ENCODE measurements around the gene CD81.
A peak's percentile ranks its signal among the peaks of the same experiment; 100 is the strongest.
"Not testable (repeated sequence)": the region's sequence is repeated elsewhere in the genome, so short reads cannot be mapped to it uniquely, and the experiment has no call there.

The CD81 gene

DNA sequence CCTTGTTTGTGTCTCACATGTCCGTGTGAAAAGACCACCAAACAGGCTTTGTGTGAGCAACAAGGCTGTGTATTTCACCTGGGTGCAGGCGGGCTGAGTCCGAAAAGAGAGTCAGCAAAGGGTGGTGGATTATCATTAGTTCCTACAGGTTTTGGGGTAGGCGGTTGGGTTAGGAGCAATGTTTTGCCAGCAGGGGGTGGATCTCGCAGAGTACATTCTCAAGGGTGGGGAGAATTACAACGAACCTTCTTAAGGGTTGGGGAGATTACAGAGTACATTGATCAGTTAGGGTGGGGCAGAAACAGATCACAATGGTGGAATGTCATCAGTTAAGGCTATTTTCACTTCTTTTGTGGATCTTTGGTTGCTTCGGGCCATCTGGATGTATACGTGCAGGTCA, 38.4 kb upstream of the CD81 start:
- in situ Hi-C loops (cut with MboI; ENCODE audit: low pct_unique_long_range_greater_than_20kb, low sequenced_read_pairs, unreplicated experiment); DNase-seq (ENCODE audit: low spot score): not testable (repeated sequence)
- TF ChIP-seq CTCF (IDR thresholded peaks at IDR 0.05; ENCODE audit: extremely low read depth, insufficient read depth, missing control alignments) = peak; percentile 11

DNA sequence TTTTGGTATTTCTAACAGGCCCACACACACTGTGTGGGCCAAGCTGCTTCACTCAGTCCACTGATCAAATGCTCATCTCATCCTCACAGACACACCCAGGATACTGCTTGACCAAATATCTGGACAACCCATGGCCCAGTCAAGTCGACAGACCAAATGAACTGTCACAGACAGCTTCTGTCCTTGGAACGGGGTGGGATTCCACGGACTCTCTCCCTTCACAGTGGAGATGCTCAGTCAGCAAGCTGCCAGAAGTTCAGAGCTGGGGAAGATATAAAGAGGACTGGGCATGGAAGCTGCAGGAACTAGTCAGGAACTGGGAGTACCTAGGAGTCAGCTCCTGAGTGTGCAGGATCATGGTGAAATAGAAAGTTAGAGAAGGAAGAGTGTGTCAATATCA, 34.6 kb upstream of the CD81 start:
- no peak for DNase-seq (ENCODE audit: low spot score)
- in situ Hi-C loops (cut with MboI; ENCODE audit: low pct_unique_long_range_greater_than_20kb, low sequenced_read_pairs, unreplicated experiment) = no loop called here
- TF ChIP-seq CTCF (IDR thresholded peaks at IDR 0.05; ENCODE audit: extremely low read depth, insufficient read depth, missing control alignments) = no peak

DNA sequence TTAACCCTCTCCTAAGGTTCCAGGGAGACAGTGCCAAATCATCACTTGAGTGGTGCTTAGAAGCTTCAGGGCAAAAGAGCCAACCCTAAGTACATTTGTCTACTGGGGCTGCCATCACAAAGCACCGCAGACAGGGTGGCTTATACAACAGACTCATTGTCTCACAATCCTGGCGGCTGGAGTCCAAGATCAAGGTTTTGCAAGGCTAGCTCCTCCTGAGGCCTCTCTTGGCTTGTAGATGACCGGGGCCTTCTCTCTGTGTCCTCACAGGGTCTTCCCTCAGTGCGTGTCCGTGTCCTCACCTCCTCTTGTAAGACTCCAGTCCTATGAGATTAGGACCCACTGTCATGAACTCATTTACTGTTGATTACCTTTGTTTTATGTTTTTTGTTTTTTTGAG, 34.1 kb upstream of the CD81 start:
- no peak for DNase-seq (ENCODE audit: low spot score)

DNA sequence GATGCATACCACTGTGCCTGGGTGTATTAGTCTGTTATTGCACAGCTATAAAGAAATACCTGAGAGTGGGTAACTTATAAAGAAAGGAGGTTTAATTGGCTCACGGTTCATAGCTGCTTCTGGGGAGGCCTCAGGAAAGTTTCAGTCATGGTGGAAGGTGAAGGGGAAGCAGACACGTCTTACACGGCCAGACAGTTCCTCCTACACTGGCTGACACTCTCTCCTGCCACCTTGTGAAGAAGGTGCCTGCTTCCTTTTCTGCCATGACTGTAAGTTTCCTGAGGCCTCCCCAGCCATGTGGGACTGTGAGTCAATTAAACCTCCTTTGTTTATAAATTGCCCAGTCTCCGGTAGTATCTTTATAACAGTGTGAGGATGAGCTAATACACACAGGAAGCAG, 33.6 kb upstream of the CD81 start:
- DNase-seq (ENCODE audit: low spot score) = no peak
- in situ Hi-C loops (cut with MboI; ENCODE audit: low pct_unique_long_range_greater_than_20kb, low sequenced_read_pairs, unreplicated experiment) = no loop called here
- no peak for TF ChIP-seq CTCF (IDR thresholded peaks at IDR 0.05; ENCODE audit: extremely low read depth, insufficient read depth, missing control alignments)

More for the DNA sequence above, 34.1 kb upstream of the CD81 start:
- in situ Hi-C loops (cut with MboI; ENCODE audit: low pct_unique_long_range_greater_than_20kb, low sequenced_read_pairs, unreplicated experiment) = no loop called here
- TF ChIP-seq CTCF (IDR thresholded peaks at IDR 0.05; ENCODE audit: extremely low read depth, insufficient read depth, missing control alignments) = no peak

- no peak for DNase-seq (ENCODE audit: low spot score)
- in situ Hi-C loops (cut with MboI; ENCODE audit: low pct_unique_long_range_greater_than_20kb, low sequenced_read_pairs, unreplicated experiment) = no loop called here
- no peak for TF ChIP-seq CTCF (IDR thresholded peaks at IDR 0.05; ENCODE audit: extremely low read depth, insufficient read depth, missing control alignments)
These were observed 32.1 kb upstream of the CD81 start for GRCh38 chr11:2345050-2345449.

GRCh38 chr11:2346014-2346413, 31.1 kb upstream of the CD81 start:
- no peak for TF ChIP-seq CTCF (IDR thresholded peaks at IDR 0.05; ENCODE audit: extremely low read depth, insufficient read depth, missing control alignments)
- no peak for DNase-seq (ENCODE audit: low spot score)
- in situ Hi-C loops (cut with MboI; ENCODE audit: low pct_unique_long_range_greater_than_20kb, low sequenced_read_pairs, unreplicated experiment) = no loop called here
